Stimulated activated CD4-positive, alpha-beta T cell treated with anti-CD3 and anti-CD28 coated beads, Interleukin-12 subunit alpha, Interleukin-12 subunit beta, amount 100 ng/mL, for 4 hours (primary cell): ENCODE data around the gene DPH1.

Experiments used
- DNase-seq: peaks from one replicate; pipeline ENCODE4 v3.0.0-alpha.2; 2020

DPH1 gene

DNA sequence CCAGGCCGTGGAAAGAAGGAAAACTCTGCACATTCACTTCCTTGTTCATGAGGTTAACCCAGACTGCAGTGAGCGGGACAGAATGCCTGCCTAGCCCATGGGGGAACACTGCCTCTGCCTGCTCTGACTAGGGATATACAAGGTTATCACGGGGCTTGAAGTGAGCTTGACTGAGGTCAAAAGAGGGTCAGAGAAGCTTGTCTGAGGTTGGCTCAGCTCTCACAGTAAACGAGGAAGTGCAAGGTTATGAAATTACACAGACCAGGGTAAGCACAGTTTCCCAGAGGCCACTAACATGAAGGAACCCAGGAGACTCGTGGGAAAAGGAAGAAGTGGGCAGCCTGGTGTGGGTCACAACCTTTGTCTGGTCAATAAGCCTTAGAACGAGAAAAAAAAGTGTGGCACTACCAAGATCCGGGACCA lies 53.7 kb downstream of the DPH1 start:
- no peak for DNase-seq

DNA sequence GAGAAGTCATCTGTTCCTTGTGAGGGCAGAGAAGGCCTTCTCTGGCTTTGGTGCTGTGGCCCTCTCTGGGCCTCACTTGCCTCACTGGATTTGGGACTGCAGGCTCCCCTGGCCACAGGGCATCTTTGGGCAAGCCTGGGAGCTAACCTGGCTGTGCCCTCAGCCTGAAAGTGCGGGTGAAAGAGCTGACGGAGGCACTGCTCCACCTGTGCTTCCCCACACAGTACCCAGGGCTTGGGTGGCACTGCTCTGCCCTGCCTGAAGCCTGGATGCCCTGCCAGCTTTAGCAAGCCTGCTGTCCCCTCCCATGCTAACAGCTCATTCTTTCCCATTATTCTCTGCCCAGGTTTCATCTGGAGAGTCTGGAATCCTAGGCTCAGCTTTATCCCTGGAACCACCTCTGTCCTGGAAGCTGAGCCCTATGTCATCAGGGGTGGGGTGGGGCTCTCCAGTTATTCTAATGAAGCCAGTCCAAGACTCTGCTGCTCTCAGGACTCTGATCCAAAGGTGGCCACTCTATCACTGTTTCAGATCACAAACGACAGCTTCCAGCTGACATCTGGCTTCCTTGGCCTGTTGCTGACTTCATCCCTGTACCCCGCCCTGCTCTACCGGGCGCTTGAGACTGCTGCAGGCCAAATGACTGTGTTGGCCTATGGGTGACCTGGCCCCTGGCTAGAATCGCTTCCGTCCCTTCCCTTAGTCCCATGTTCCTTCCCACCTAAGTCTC lies 54.2 kb downstream of the DPH1 start:
- DNase-seq, result no peak

DNA sequence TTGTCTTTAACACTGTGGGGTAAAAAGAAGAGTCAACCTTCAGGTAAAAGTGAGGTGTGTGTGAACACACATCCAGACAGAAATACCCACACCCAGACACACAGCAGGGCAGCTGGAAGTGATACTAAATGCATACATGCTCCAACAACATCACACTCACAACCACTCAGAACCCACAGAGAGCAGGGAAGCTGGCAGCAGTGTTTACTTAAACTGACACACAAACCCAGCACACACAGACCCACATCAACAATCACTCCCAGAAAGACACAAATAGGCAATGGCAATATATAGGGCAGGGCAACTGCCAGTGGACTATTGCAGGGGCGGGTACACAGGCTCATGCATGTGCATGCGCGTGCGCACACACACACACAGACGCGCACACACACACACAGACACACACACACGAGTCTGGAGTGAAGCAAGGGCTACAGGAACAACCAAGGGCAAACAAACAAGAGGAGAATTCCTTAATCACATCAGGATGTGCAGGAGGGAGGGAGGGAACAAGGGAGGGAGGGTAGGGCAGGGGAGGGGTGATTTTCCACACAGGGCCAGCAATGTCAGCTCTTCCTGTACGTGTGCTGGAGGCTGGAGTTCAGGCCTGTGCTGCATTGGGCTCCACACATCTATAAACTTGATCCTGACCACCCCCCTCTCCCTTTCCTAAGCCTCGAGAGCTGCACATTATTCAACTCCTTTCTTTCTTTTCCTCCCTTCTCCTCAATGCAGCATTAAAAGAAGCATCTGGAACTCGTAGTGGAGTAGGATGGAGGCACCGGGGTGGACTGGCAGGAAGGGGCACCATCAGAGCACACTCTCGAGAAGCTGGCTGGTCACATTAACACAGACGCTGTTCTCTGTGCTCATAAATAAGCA lies 55.1 kb downstream of the DPH1 start:
- DNase-seq, result no peak

GRCh38 chr17:2085648-2085949 lies 55.6 kb downstream of the DPH1 start:
- no peak for DNase-seq

GRCh38 chr17:2086306-2086705 lies 56.4 kb downstream of the DPH1 start:
- DNase-seq, result no peak

GRCh38 chr17:2087597-2088211 lies 57.8 kb downstream of the DPH1 start:
- DNase-seq, result peak; percentile 27

GRCh38 chr17:2089021-2089422 lies 59.1 kb downstream of the DPH1 start:
- no peak for DNase-seq

DNA sequence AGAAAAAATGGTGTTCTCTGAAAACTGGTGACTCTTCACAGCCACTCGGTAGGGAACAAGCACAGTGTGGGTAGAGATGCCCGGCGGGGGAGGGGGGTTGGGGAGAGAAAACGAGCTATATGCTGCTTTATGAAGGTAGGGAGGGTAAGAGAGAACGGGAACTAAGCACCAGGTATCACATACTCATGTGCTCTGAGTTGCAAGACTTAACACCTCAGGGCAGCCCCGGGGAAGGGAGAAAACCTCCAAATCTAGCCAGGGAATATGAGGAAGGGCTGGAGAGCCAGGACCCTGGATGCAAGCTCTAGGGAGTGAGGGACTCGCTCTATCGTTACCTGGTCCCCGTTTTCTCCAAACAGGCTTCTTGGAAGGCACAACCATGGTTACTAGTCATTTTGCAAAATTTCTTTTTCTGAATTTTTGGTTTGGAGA lies 60.3 kb downstream of the DPH1 start:
- DNase-seq, result peak; percentile 26

- DNase-seq, result no peak
Measured at GRCh38 chr17:2090804-2091534, 61.0 kb downstream of the DPH1 start.

GRCh38 chr17:2092253-2092652 lies 62.3 kb downstream of the DPH1 start:
- DNase-seq, result no peak

GRCh38 chr17:2093349-2093748 lies 63.4 kb downstream of the DPH1 start:
- no peak for DNase-seq
